ENCODE data around the gene CLCN6. TPM values are rescaled to one million over a fixed set of nuclear protein-coding genes. Genes with fewer than 3 reads are reported as not detected.

Gene CLCN6
- polyA plus RNA-seq, 1 experiment: 9.0 TPM

DNA sequence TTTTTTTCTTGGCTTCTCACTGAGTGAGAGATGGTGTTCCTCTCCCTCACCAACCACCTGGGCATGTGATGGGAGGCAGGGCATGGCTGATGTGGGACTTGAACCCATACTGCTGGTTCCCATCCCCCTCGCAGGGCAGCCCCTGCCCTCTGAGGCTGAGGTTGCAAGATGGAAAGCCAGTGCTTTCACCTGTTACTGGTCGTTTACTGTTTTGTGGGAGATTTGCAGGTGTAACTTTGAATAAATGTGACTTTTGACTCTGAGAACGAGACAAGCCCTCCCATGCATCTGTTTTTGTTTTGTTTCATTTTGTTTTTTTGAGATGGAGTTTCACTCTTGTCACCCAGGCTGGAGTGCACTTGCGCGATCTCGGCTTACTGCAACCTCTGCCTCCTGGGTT lies 22.4 kb upstream of the CLCN6 start:
- TF ChIP-seq, protein P1, sequence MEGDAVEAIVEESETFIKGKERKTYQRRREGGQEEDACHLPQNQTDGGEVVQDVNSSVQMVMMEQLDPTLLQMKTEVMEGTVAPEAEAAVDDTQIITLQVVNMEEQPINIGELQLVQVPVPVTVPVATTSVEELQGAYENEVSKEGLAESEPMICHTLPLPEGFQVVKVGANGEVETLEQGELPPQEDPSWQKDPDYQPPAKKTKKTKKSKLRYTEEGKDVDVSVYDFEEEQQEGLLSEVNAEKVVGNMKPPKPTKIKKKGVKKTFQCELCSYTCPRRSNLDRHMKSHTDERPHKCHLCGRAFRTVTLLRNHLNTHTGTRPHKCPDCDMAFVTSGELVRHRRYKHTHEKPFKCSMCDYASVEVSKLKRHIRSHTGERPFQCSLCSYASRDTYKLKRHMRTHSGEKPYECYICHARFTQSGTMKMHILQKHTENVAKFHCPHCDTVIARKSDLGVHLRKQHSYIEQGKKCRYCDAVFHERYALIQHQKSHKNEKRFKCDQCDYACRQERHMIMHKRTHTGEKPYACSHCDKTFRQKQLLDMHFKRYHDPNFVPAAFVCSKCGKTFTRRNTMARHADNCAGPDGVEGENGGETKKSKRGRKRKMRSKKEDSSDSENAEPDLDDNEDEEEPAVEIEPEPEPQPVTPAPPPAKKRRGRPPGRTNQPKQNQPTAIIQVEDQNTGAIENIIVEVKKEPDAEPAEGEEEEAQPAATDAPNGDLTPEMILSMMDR (IDR thresholded peaks at IDR 0.05; ENCODE audit: low read depth, low read length): no peak
- Histone ChIP-seq H3K9me3 (ENCODE audit: control insufficient read depth, insufficient read depth, low read length) (peaks cover 4% of the 10 kb centered on the region; the same call in 1 of the 2 replicates), H3K27me3 (ENCODE audit: control insufficient read depth, insufficient read depth, low read length) (no peaks in the 10 kb centered on the region), H3K4me3 (ENCODE audit: low read depth, low read length) (no peak overlapping the region), H3K27ac (ENCODE audit: low read depth, low read length) (no peak overlapping the region)
- POLR2A ChIA-PET: no interaction called here
- no peak for DNase-seq (ENCODE audit: low read depth, low spot score)
- CTCF ChIA-PET: interaction anchor here (0.6 kb wide), 1 partner anchor 14 kb away, joined by 3 read pairs; no protein-coding TSS in a partner anchor

DNA sequence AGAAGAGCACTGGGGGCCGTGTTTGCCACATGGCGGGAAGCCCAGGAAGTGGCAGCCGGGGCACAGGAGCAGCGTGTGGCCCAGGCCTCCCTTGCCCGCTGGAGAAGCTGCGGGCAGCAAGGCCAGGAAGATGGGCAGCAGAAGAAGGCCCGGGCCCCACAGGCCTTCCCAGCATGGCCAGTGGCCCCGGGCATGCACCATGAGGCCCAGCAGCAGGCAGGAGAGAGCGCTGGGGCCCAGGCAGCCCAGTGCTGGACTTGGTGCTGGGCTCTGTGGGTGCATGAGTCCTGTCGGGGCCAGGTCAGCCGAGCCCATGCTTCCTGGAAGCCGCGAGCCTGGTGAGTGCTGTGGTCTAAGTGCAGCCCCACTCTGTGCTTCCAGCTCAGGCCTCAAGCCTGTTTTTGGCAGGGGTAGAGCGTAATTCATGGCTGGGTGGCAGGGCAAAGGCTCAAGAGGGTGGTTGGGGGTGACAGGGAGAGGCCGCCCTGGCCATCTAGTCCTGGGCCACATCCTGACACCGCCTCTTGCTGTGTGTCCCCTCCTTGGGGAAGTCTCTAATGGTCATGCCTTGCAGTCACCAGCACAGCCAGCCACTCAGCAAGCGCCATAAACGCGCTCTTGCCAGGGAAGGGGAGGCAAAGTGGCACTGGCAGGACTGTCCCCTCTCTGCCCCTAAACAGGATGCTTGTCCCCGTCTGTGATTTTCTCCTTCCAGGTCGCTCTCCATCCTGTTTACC lies 21.6 kb upstream of the CLCN6 start:
- TF ChIP-seq, protein P1 (IDR thresholded peaks at IDR 0.05; ENCODE audit: low read depth, low read length): no peak
- POLR2A ChIA-PET: no interaction called here
- no peak overlapping the region for H3K4me3 ChIP-seq (ENCODE audit: low read depth, low read length)
- DNase-seq (ENCODE audit: low read depth, low spot score): no peak
- H3K9me3 ChIP-seq (ENCODE audit: control insufficient read depth, insufficient read depth, low read length): peaks cover 4% of the 10 kb centered on the region; the same call in 1 of the 2 replicates
- H3K27ac ChIP-seq (ENCODE audit: low read depth, low read length): no peak overlapping the region
- no peaks in the 10 kb centered on the region for H3K27me3 ChIP-seq (ENCODE audit: control insufficient read depth, insufficient read depth, low read length)
- CTCF ChIA-PET: interaction anchor here (0.6 to 3.8 kb wide), 16 partner anchors 8 to 120 kb away, joined by 3 to 32 read pairs (median 4); partner anchors contain the start of genes CLCN6, FBXO6 and MTHFR

DNA sequence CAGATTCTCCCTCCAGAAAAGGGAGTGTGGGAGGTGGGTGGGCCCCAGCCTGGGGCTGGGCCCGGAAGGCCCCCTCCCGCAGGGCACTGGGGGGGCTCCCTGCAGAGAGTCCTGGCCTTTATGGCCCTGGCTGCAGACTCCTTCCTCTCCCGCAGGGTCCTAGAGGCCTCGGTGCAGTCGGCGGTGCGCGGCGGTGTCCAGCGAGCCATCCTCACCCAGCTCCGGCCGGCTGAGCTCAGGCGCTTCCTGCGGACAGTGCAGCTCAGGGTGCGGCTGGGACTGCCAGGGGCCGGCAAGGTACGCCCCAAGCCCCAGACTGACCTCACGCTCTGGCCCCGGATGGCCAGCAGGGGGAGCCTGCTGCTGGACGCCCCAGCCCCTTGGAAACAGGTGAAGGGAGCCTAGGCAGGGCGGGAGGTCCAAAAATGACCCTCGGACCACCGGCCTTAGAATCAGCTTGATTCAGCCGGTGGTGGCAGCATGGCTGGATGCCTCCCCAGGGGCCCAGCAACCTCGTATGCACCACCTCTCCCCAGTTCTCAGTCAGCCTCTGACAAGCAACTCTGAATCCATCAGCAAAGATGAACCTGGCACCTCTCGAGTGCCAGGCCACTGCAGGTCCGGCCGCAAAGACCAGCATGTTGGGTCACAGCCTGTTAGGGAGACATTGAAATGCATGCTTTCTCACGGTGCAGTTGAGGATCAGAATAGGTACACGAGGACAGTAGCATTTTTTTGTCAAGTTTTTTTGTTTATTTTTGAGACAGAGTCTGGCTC lies 20.8 kb upstream of the CLCN6 start:
- CTCF ChIA-PET: interaction anchor here (0.5 to 3.8 kb wide), 17 partner anchors 9 to 534 kb away, joined by 3 to 32 read pairs (median 4); partner anchors contain the start of genes CLCN6, FBXO6 and MTHFR
- H3K9me3 ChIP-seq (ENCODE audit: control insufficient read depth, insufficient read depth, low read length): no peaks in the 10 kb centered on the region; the same call in 1 of the 2 replicates
- H3K4me3 ChIP-seq (ENCODE audit: low read depth, low read length): peak overlapping the region; percentile 36
- no peak for DNase-seq (ENCODE audit: low read depth, low spot score)
- TF ChIP-seq, protein P1 (IDR thresholded peaks at IDR 0.05; ENCODE audit: low read depth, low read length): peak; percentile 79
- POLR2A ChIA-PET: no interaction called here
- no peak overlapping the region for H3K27ac ChIP-seq (ENCODE audit: low read depth, low read length)
- no peaks in the 10 kb centered on the region for H3K27me3 ChIP-seq (ENCODE audit: control insufficient read depth, insufficient read depth, low read length)

DNA sequence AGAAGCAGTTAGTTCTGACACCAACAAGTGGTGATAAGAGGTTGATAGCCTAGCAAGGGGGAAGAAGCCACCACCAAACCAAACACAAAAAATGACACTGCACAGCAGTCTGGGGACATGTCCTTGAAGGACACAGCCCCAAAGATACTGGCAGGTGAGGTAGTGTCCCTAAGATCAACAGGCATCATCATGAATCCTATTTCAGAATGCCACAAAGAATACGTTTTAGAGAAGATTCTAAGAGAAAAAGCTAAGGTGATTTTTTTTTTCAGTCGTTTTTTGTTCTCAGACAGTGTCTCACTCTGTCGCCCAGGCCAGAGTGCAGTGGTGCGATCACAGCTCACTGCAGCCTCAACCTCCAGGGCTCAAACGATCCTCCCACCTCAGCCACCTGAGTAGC lies 19.8 kb upstream of the CLCN6 start:
- TF ChIP-seq, protein P1 (IDR thresholded peaks at IDR 0.05; ENCODE audit: low read depth, low read length): no peak
- DNase-seq (ENCODE audit: low read depth, low spot score): no peak
- no peaks in the 10 kb centered on the region for H3K27me3 ChIP-seq (ENCODE audit: control insufficient read depth, insufficient read depth, low read length)
- no peak overlapping the region for H3K27ac ChIP-seq (ENCODE audit: low read depth, low read length)
- H3K9me3 ChIP-seq (ENCODE audit: control insufficient read depth, insufficient read depth, low read length): no peaks in the 10 kb centered on the region; the same call in 1 of the 2 replicates
- CTCF ChIA-PET: interaction anchor here (1.5 to 3.8 kb wide), 3 partner anchors 17 to 122 kb away, joined by 3 to 32 read pairs (median 9); partner anchors contain the start of genes CLCN6, FBXO6 and MTHFR
- no peak overlapping the region for H3K4me3 ChIP-seq (ENCODE audit: low read depth, low read length)
- POLR2A ChIA-PET: no interaction called here
